Measurements from ENCODE around the gene SPATA31E1. TPM values are rescaled to one million over a fixed set of nuclear protein-coding genes. Genes with fewer than 3 reads are reported as not detected.
A peak's percentile ranks its signal among the peaks of the same experiment; 100 is the strongest.
"Not testable (repeated sequence)": the region's sequence is repeated elsewhere in the genome, so short reads cannot be mapped to it uniquely, and the experiment has no call there.

SPATA31E1 gene
- total RNA-seq, 6 donors from 2014 or later, result not detected

GRCh38 chr9:87842878-87843585, 39.6 kb upstream of the SPATA31E1 start:
- TF ChIP-seq POLR2A (IDR thresholded peaks at IDR 0.05), result no peak
- DNase-seq (peak in 1 of 2 donors; percentile 47), ATAC-seq (ENCODE audit: low FRiP score in 2 of 2) (no peak)
- H3K27me3 ChIP-seq, result no peaks in the 10 kb centered on the region
- H3K4me3 ChIP-seq, result no peak overlapping the region
- H3K36me3 ChIP-seq, result no peaks in the 10 kb centered on the region
- no peaks in the 10 kb centered on the region for H3K4me1 ChIP-seq
- 94 to 96% methylated on average over 17 to 25 of the region's 28 CpGs for WGBS, 2 donors
- H3K27ac ChIP-seq, result no peak overlapping the region
- no peaks in the 10 kb centered on the region for H3K9me3 ChIP-seq

DNA sequence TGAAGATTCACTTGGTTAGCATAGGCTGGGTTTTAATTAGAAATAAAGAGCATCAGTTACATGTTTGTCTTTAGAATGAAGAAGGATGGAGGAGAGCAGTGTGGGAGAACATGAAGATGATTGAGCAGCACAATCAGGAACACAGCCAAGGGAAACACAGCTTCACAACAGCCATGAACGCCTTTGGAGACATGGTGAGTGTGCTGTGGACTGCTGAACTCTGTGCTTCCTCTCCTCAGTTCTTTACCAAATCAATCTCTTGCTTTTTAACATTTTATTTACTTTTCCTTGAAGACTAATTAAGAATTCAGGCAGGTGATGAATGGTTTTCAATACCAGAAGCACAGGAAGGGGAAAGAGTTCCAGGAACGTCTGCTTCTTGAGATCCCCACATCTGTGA, 38.2 kb upstream of the SPATA31E1 start:
- Histone ChIP-seq H3K27ac (no peak overlapping the region), H3K36me3 (no peaks in the 10 kb centered on the region), H3K4me3 (no peak overlapping the region), H3K9me3 (no peaks in the 10 kb centered on the region), H3K4me1 (no peaks in the 10 kb centered on the region), H3K27me3 (no peaks in the 10 kb centered on the region)
- ATAC-seq (ENCODE audit: low FRiP score in 2 of 2), result no peak
- no peak for DNase-seq
- 33 to 36% methylated on average over 2 of the region's 2 CpGs for WGBS, 2 donors
- TF ChIP-seq POLR2AphosphoS5 (IDR thresholded peaks at IDR 0.05) (no peak), POLR2A (IDR thresholded peaks at IDR 0.05) (no peak), CTCF (IDR thresholded peaks at IDR 0.05) (no peak), EP300 (IDR thresholded peaks at IDR 0.05) (no peak)

DNA sequence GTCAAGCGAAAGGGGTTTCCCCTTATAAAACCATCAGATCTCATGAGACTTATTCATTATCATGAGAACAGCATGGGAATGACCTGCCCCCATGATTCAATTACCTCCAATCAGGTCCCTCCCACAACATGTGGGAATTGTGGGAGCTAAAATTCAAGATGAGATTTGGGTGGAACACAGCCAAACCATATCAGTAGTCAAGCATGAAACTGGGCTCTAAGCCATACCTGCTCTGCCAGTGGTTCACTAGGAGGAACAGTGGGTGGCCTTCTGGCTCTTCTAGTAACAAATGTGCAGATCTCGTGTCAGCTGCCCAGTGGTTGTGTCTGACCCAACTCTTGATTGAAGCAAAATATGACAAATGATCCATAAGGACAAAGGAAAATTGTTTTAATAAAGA, 34.9 kb upstream of the SPATA31E1 start:
- not testable (repeated sequence) for ATAC-seq (ENCODE audit: low FRiP score in 2 of 2); DNase-seq
- 50 to 66% methylated on average over 2 of the region's 2 CpGs for WGBS, 2 donors

DNA sequence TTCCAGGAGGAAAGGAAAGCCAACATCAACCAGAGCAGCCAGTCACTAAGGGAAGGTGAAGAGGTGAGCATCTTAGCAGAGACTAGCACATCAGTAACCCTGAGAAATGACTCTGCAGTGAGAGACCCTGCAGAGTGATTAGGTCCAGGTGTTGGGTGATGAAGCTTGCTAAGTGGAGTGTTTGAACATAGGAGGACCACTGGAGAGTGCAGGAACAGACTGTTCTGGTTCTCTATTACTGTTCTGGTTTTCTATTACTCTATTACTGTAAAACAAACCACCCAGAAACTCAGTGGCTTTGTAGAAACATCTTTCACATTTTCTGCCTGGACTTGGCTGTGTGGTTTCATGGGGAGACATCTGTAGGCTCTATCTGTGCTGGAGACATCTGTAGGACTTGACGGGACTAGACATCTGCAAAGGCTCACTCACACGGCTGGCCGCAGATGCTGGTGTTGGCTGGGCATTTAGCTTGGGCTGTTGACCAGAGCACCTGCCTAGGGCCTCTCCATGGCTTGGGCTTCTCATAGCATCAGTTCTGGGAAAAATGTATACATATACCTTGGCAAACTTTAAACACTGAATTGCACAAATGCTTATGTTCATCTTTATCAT, 33.4 kb upstream of the SPATA31E1 start:
- Histone ChIP-seq H3K27me3 (no peaks in the 10 kb centered on the region), H3K4me1 (peaks cover 0 to 3% (median 0%) of the 10 kb centered on the region in 4 donors), H3K9me3 (no peaks in the 10 kb centered on the region), H3K4me3 (no peak overlapping the region), H3K27ac (no peak overlapping the region), H3K36me3 (no peaks in the 10 kb centered on the region)
- DNase-seq (no peak), ATAC-seq (ENCODE audit: low FRiP score in 2 of 2) (no peak)
- 83 to 96% methylated on average over 3 of the region's 3 CpGs for WGBS, 2 donors
- TF ChIP-seq POLR2AphosphoS5 (IDR thresholded peaks at IDR 0.05) (no peak), EP300 (IDR thresholded peaks at IDR 0.05) (no peak), CTCF (IDR thresholded peaks at IDR 0.05) (no peak)

More for the DNA sequence above, 34.9 kb upstream of the SPATA31E1 start:
- H3K27ac ChIP-seq, H3K36me3 ChIP-seq, H3K4me3 ChIP-seq, H3K9me3 ChIP-seq, H3K4me1 ChIP-seq, H3K27me3 ChIP-seq: not testable (repeated sequence)

DNA sequence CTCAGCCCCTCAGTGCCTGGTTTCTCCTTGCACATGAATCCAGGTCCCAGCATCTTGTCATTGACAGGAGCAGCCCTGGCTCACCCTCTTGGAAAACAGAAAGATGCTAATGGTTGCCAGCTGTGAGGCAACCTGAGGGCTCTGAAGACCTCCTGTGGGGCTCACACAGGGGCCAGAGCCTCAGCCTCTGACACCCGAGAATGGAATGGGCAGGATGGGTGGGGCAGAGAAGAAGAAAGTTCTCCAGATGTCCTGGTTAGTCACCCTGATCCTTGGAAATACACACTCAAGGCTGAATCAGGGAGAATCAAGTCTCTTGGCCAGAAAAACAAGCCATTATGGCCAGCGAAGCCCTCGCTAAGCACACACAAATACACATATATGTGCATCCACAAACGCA, 32.3 kb upstream of the SPATA31E1 start:
- Histone ChIP-seq H3K4me1 (peaks cover 0 to 3% (median 0%) of the 10 kb centered on the region in 4 donors), H3K27me3 (no peaks in the 10 kb centered on the region), H3K36me3 (no peaks in the 10 kb centered on the region), H3K4me3 (no peak overlapping the region), H3K27ac (no peak overlapping the region), H3K9me3 (no peaks in the 10 kb centered on the region)
- ATAC-seq (ENCODE audit: low FRiP score in 2 of 2) (peak in 1 of 2 donors; percentile 54), DNase-seq (no peak)
- TF ChIP-seq POLR2AphosphoS5 (IDR thresholded peaks at IDR 0.05), result no peak
- TF ChIP-seq POLR2A (IDR thresholded peaks at IDR 0.05), result no peak
- no peak for TF ChIP-seq EP300 (IDR thresholded peaks at IDR 0.05)
- TF ChIP-seq CTCF (IDR thresholded peaks at IDR 0.05), result no peak
- 85 to 98% methylated on average over 3 to 4 of the region's 4 CpGs for WGBS, 2 donors

- not testable (repeated sequence) for H3K36me3 ChIP-seq; H3K27me3 ChIP-seq; ATAC-seq (ENCODE audit: low FRiP score in 2 of 2); H3K4me1 ChIP-seq; H3K4me3 ChIP-seq; DNase-seq; H3K9me3 ChIP-seq; H3K27ac ChIP-seq
- 76 to 84% methylated on average over 3 to 4 of the region's 4 CpGs for WGBS, 2 donors
Measured at GRCh38 chr9:87851186-87851585, 31.5 kb upstream of the SPATA31E1 start.
